ENCODE results near the gene RAD9A. TPM values are rescaled to one million over a fixed set of nuclear protein-coding genes. Genes with fewer than 3 reads are reported as not detected.

RAD9A gene
- polyA plus RNA-seq, 2 donors: 17.5 to 26.2 TPM

GRCh38 chr11:67351275-67352005 is 40.3 kb upstream of the RAD9A start:
- Histone ChIP-seq H3K36me3 (ENCODE audit: control insufficient read depth in 2 of 2, insufficient read depth in 2 of 2, low read length in 1 of 2) (peaks cover 0 to 3% of the 10 kb centered on the region in 2 donors), H3K9me3 (ENCODE audit: control insufficient read depth in 2 of 2, insufficient read depth in 1 of 2, low read depth in 1 of 2, low read length in 1 of 2) (no peaks in the 10 kb centered on the region), H3K27ac (ENCODE audit: low read depth in 2 of 2, low read length in 1 of 2) (peak overlapping the region; percentile 66 to 87), H3K4me1 (ENCODE audit: control insufficient read depth in 2 of 2, insufficient read depth in 2 of 2, low read length in 1 of 2) (peaks cover under 1 to 29% of the 10 kb centered on the region in 2 donors), H3K4me3 (ENCODE audit: low read depth in 1 of 2, low read length in 2 of 2) (no peak overlapping the region), H3K27me3 (ENCODE audit: control insufficient read depth in 1 of 2, insufficient read depth in 2 of 2, low read length in 2 of 2) (no peaks in the 10 kb centered on the region)
- 51 to 52% methylated on average over 11 of the region's 11 CpGs for WGBS, 2 donors

- H3K4me3 ChIP-seq (ENCODE audit: low read depth in 1 of 2, low read length in 2 of 2): peak overlapping the region; percentile 71 to 73
- peaks cover 2 to 32% of the 10 kb centered on the region in 2 donors for H3K4me1 ChIP-seq (ENCODE audit: control insufficient read depth in 2 of 2, insufficient read depth in 2 of 2, low read length in 1 of 2)
- no peaks in the 10 kb centered on the region for H3K9me3 ChIP-seq (ENCODE audit: control insufficient read depth in 2 of 2, insufficient read depth in 1 of 2, low read depth in 1 of 2, low read length in 1 of 2)
- WGBS, 2 donors: 11 to 14% methylated on average over 22 to 25 of the region's 25 CpGs
- H3K27ac ChIP-seq (ENCODE audit: low read depth in 2 of 2, low read length in 1 of 2): peak overlapping the region; percentile 99 to 100
- peaks cover 0 to 3% of the 10 kb centered on the region in 2 donors for H3K36me3 ChIP-seq (ENCODE audit: control insufficient read depth in 2 of 2, insufficient read depth in 2 of 2, low read length in 1 of 2)
- H3K27me3 ChIP-seq (ENCODE audit: control insufficient read depth in 1 of 2, insufficient read depth in 2 of 2, low read length in 2 of 2): no peaks in the 10 kb centered on the region
Observed at GRCh38 chr11:67352546-67353316, 39.1 kb upstream of the RAD9A start.

GRCh38 chr11:67353317-67354074 is 38.3 kb upstream of the RAD9A start, which contains the start of gene POLD4:
Gene POLD4, minus strand, starts transcription at chr11:67353546. Its CDS starts 147 bp downstream, at chr11:67353399.
- Histone ChIP-seq H3K4me3 (ENCODE audit: low read depth in 1 of 2, low read length in 2 of 2) (peak within 1 kb of the TSS; percentile 71 to 73), H3K36me3 (ENCODE audit: control insufficient read depth in 2 of 2, insufficient read depth in 2 of 2, low read length in 1 of 2) (peaks cover 0 to 3% of the 10 kb centered on the region in 2 donors), H3K27ac (ENCODE audit: low read depth in 2 of 2, low read length in 1 of 2) (peak within 1 kb of the TSS; percentile 99 to 100), H3K9me3 (ENCODE audit: control insufficient read depth in 2 of 2, insufficient read depth in 1 of 2, low read depth in 1 of 2, low read length in 1 of 2) (no peaks in the 10 kb centered on the region), H3K27me3 (ENCODE audit: control insufficient read depth in 1 of 2, insufficient read depth in 2 of 2, low read length in 2 of 2) (no peaks in the 10 kb centered on the region), H3K4me1 (ENCODE audit: control insufficient read depth in 2 of 2, insufficient read depth in 2 of 2, low read length in 1 of 2) (peaks cover 2 to 32% of the 10 kb centered on the region in 2 donors)
- WGBS, 2 donors: 1% methylated on average over 37 of the region's 37 CpGs

GRCh38 chr11:67354075-67355022 is 37.4 kb upstream of the RAD9A start:
- 17 to 19% methylated on average over 8 of the region's 8 CpGs for WGBS, 2 donors
- Histone ChIP-seq H3K4me3 (ENCODE audit: low read depth in 1 of 2, low read length in 2 of 2) (peak overlapping the region; percentile 71 to 73), H3K36me3 (ENCODE audit: control insufficient read depth in 2 of 2, insufficient read depth in 2 of 2, low read length in 1 of 2) (peaks cover 0 to 3% of the 10 kb centered on the region in 2 donors), H3K27me3 (ENCODE audit: control insufficient read depth in 1 of 2, insufficient read depth in 2 of 2, low read length in 2 of 2) (no peaks in the 10 kb centered on the region), H3K27ac (ENCODE audit: low read depth in 2 of 2, low read length in 1 of 2) (peak overlapping the region; percentile 99 to 100), H3K4me1 (ENCODE audit: control insufficient read depth in 2 of 2, insufficient read depth in 2 of 2, low read length in 1 of 2) (peaks cover 2 to 32% of the 10 kb centered on the region in 2 donors), H3K9me3 (ENCODE audit: control insufficient read depth in 2 of 2, insufficient read depth in 1 of 2, low read depth in 1 of 2, low read length in 1 of 2) (no peaks in the 10 kb centered on the region)

GRCh38 chr11:67355023-67355793 is 36.6 kb upstream of the RAD9A start:
- Histone ChIP-seq H3K4me1 (ENCODE audit: control insufficient read depth in 2 of 2, insufficient read depth in 2 of 2, low read length in 1 of 2) (peaks cover 2 to 32% of the 10 kb centered on the region in 2 donors), H3K27me3 (ENCODE audit: control insufficient read depth in 1 of 2, insufficient read depth in 2 of 2, low read length in 2 of 2) (no peaks in the 10 kb centered on the region), H3K27ac (ENCODE audit: low read depth in 2 of 2, low read length in 1 of 2) (peak overlapping the region; percentile 95 to 99), H3K9me3 (ENCODE audit: control insufficient read depth in 2 of 2, insufficient read depth in 1 of 2, low read depth in 1 of 2, low read length in 1 of 2) (no peaks in the 10 kb centered on the region), H3K4me3 (ENCODE audit: low read depth in 1 of 2, low read length in 2 of 2) (no peak overlapping the region), H3K36me3 (ENCODE audit: control insufficient read depth in 2 of 2, insufficient read depth in 2 of 2, low read length in 1 of 2) (peaks cover 0 to 3% of the 10 kb centered on the region in 2 donors)
- 62 to 67% methylated on average over 11 of the region's 11 CpGs for WGBS, 2 donors

- Histone ChIP-seq H3K4me3 (ENCODE audit: low read depth in 1 of 2, low read length in 2 of 2) (no peak overlapping the region), H3K9me3 (ENCODE audit: control insufficient read depth in 2 of 2, insufficient read depth in 1 of 2, low read depth in 1 of 2, low read length in 1 of 2) (no peaks in the 10 kb centered on the region), H3K4me1 (ENCODE audit: control insufficient read depth in 2 of 2, insufficient read depth in 2 of 2, low read length in 1 of 2) (peaks cover 2 to 31% of the 10 kb centered on the region in 2 donors), H3K36me3 (ENCODE audit: control insufficient read depth in 2 of 2, insufficient read depth in 2 of 2, low read length in 1 of 2) (peaks cover 0 to 3% of the 10 kb centered on the region in 2 donors), H3K27me3 (ENCODE audit: control insufficient read depth in 1 of 2, insufficient read depth in 2 of 2, low read length in 2 of 2) (no peaks in the 10 kb centered on the region), H3K27ac (ENCODE audit: low read depth in 2 of 2, low read length in 1 of 2) (peak overlapping the region; percentile 95 to 99)
- WGBS, 2 donors: 61 to 72% methylated on average over 4 of the region's 4 CpGs
Observed at GRCh38 chr11:67355794-67356386, 35.9 kb upstream of the RAD9A start.

GRCh38 chr11:67356387-67356863 is 35.4 kb upstream of the RAD9A start:
- no peak overlapping the region for H3K4me3 ChIP-seq (ENCODE audit: low read depth in 1 of 2, low read length in 2 of 2)
- H3K27ac ChIP-seq (ENCODE audit: low read depth in 2 of 2, low read length in 1 of 2): peak overlapping the region; percentile 6 to 95
- H3K36me3 ChIP-seq (ENCODE audit: control insufficient read depth in 2 of 2, insufficient read depth in 2 of 2, low read length in 1 of 2): peaks cover 0 to 3% of the 10 kb centered on the region in 2 donors
- peaks cover 2 to 27% of the 10 kb centered on the region in 2 donors for H3K4me1 ChIP-seq (ENCODE audit: control insufficient read depth in 2 of 2, insufficient read depth in 2 of 2, low read length in 1 of 2)
- H3K27me3 ChIP-seq (ENCODE audit: control insufficient read depth in 1 of 2, insufficient read depth in 2 of 2, low read length in 2 of 2): no peaks in the 10 kb centered on the region
- H3K9me3 ChIP-seq (ENCODE audit: control insufficient read depth in 2 of 2, insufficient read depth in 1 of 2, low read depth in 1 of 2, low read length in 1 of 2): no peaks in the 10 kb centered on the region
- 33 to 48% methylated on average over 3 to 4 of the region's 4 CpGs for whole genome bisulfite sequencing, 2 donors

All from esophagus (tissue), 2 donors.